ENCODE measurements around the gene TPMT. TPM values are rescaled to one million over a fixed set of nuclear protein-coding genes. Genes with fewer than 3 reads are reported as not detected.

Gene TPMT
- total and polyA plus RNA-seq, 2 donors from 2014 or later, result 21.8 to 67.8 TPM

GRCh38 chr6:18118330-18118729 is 36.5 kb downstream of the TPMT start:
- no peak overlapping the region for H3K27ac ChIP-seq (ENCODE audit: low read depth in 2 of 2, low read length in 2 of 2)
- no peak for TF ChIP-seq CTCF (IDR thresholded peaks at IDR 0.05; ENCODE audit: borderline replicate concordance, extremely low read depth, insufficient read depth)
- intact Hi-C loops (cut with DNase I), result no loop called here
- no peaks in the 10 kb centered on the region for H3K36me3 ChIP-seq (ENCODE audit: control insufficient read depth in 2 of 3, insufficient read depth in 3 of 3, low read length in 3 of 3)
- no peak for DNase-seq
- H3K4me3 ChIP-seq (ENCODE audit: low read length in 3 of 3), result no peak overlapping the region
- peaks cover 0 to 3% (median 0%) of the 10 kb centered on the region in 3 donors for H3K9me3 ChIP-seq (ENCODE audit: control insufficient read depth in 2 of 3, insufficient read depth in 1 of 3, low read length in 3 of 3)
- no peak overlapping the region for H3K9ac ChIP-seq (ENCODE audit: low read length in 3 of 3)
- FAIRE-seq, result no peak
- H3K27me3 ChIP-seq (ENCODE audit: control insufficient read depth, insufficient read depth, low read length), result no peaks in the 10 kb centered on the region
- H3K4me1 ChIP-seq (ENCODE audit: control insufficient read depth in 2 of 3, insufficient read depth in 2 of 3, low read depth in 1 of 3, low read length in 3 of 3), result peaks cover 0 to 4% (median 0%) of the 10 kb centered on the region in 3 donors

- DNase-seq (no peak), FAIRE-seq (no peak)
- H3K36me3 ChIP-seq (ENCODE audit: control insufficient read depth in 2 of 3, insufficient read depth in 3 of 3, low read length in 3 of 3), result no peaks in the 10 kb centered on the region
- H3K4me1 ChIP-seq (ENCODE audit: control insufficient read depth in 2 of 3, insufficient read depth in 2 of 3, low read depth in 1 of 3, low read length in 3 of 3), result no peaks in the 10 kb centered on the region
- H3K27ac ChIP-seq (ENCODE audit: low read depth in 2 of 2, low read length in 2 of 2), result no peak overlapping the region
- peaks cover 0 to 3% (median 0%) of the 10 kb centered on the region in 3 donors for H3K9me3 ChIP-seq (ENCODE audit: control insufficient read depth in 2 of 3, insufficient read depth in 1 of 3, low read length in 3 of 3)
- no peaks in the 10 kb centered on the region for H3K27me3 ChIP-seq (ENCODE audit: control insufficient read depth, insufficient read depth, low read length)
- no peak for TF ChIP-seq CTCF (IDR thresholded peaks at IDR 0.05; ENCODE audit: borderline replicate concordance, extremely low read depth, insufficient read depth)
- H3K4me3 ChIP-seq (ENCODE audit: low read length in 3 of 3), result no peak overlapping the region
- intact Hi-C loops (cut with DNase I), result no loop called here
- no peak overlapping the region for H3K9ac ChIP-seq (ENCODE audit: low read length in 3 of 3)
Measured at GRCh38 chr6:18117136-18117535, 37.7 kb downstream of the TPMT start.

GRCh38 chr6:18115356-18115755 is 39.5 kb downstream of the TPMT start:
- no peak for FAIRE-seq
- Histone ChIP-seq H3K27me3 (ENCODE audit: control insufficient read depth, insufficient read depth, low read length) (no peaks in the 10 kb centered on the region), H3K36me3 (ENCODE audit: control insufficient read depth in 2 of 3, insufficient read depth in 3 of 3, low read length in 3 of 3) (no peaks in the 10 kb centered on the region), H3K27ac (ENCODE audit: low read depth in 2 of 2, low read length in 2 of 2) (no peak overlapping the region), H3K4me1 (ENCODE audit: control insufficient read depth in 2 of 3, insufficient read depth in 2 of 3, low read depth in 1 of 3, low read length in 3 of 3) (no peaks in the 10 kb centered on the region), H3K9ac (ENCODE audit: low read length in 3 of 3) (no peak overlapping the region), H3K9me3 (ENCODE audit: control insufficient read depth in 2 of 3, insufficient read depth in 1 of 3, low read length in 3 of 3) (no peaks in the 10 kb centered on the region), H3K4me3 (ENCODE audit: low read length in 3 of 3) (no peak overlapping the region)
- no peak for DNase-seq
- no peak for TF ChIP-seq CTCF (IDR thresholded peaks at IDR 0.05; ENCODE audit: borderline replicate concordance, extremely low read depth, insufficient read depth)
- intact Hi-C loops (cut with DNase I), result no loop called here

GRCh38 chr6:18110162-18110561 is 44.7 kb downstream of the TPMT start:
- Histone ChIP-seq H3K9me3 (ENCODE audit: control insufficient read depth in 2 of 3, insufficient read depth in 1 of 3, low read length in 3 of 3) (no peaks in the 10 kb centered on the region), H3K36me3 (ENCODE audit: control insufficient read depth in 2 of 3, insufficient read depth in 3 of 3, low read length in 3 of 3) (no peaks in the 10 kb centered on the region), H3K9ac (ENCODE audit: low read length in 3 of 3) (no peak overlapping the region), H3K4me1 (ENCODE audit: control insufficient read depth in 2 of 3, insufficient read depth in 2 of 3, low read depth in 1 of 3, low read length in 3 of 3) (no peaks in the 10 kb centered on the region), H3K27ac (ENCODE audit: low read depth in 2 of 2, low read length in 2 of 2) (no peak overlapping the region), H3K4me3 (ENCODE audit: low read length in 3 of 3) (no peak overlapping the region), H3K27me3 (ENCODE audit: control insufficient read depth, insufficient read depth, low read length) (no peaks in the 10 kb centered on the region)
- FAIRE-seq (no peak), DNase-seq (no peak)
- intact Hi-C loops (cut with DNase I), result no loop called here
- TF ChIP-seq CTCF (IDR thresholded peaks at IDR 0.05; ENCODE audit: borderline replicate concordance, extremely low read depth, insufficient read depth), result no peak
